ENCODE measurements around the gene SH3GL2.

The SH3GL2 gene

GRCh38 chr9:17793713-17794622, 215.1 kb downstream of the SH3GL2 start:
- no peak overlapping the region for H3K4me3 ChIP-seq (ENCODE audit: low read depth, low read length)
- no peak for DNase-seq (ENCODE audit: low read depth)
- TF ChIP-seq, protein P1, sequence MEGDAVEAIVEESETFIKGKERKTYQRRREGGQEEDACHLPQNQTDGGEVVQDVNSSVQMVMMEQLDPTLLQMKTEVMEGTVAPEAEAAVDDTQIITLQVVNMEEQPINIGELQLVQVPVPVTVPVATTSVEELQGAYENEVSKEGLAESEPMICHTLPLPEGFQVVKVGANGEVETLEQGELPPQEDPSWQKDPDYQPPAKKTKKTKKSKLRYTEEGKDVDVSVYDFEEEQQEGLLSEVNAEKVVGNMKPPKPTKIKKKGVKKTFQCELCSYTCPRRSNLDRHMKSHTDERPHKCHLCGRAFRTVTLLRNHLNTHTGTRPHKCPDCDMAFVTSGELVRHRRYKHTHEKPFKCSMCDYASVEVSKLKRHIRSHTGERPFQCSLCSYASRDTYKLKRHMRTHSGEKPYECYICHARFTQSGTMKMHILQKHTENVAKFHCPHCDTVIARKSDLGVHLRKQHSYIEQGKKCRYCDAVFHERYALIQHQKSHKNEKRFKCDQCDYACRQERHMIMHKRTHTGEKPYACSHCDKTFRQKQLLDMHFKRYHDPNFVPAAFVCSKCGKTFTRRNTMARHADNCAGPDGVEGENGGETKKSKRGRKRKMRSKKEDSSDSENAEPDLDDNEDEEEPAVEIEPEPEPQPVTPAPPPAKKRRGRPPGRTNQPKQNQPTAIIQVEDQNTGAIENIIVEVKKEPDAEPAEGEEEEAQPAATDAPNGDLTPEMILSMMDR (IDR thresholded peaks at IDR 0.05; ENCODE audit: low read depth, low read length, missing control alignments) = peak; percentile 32

DNA sequence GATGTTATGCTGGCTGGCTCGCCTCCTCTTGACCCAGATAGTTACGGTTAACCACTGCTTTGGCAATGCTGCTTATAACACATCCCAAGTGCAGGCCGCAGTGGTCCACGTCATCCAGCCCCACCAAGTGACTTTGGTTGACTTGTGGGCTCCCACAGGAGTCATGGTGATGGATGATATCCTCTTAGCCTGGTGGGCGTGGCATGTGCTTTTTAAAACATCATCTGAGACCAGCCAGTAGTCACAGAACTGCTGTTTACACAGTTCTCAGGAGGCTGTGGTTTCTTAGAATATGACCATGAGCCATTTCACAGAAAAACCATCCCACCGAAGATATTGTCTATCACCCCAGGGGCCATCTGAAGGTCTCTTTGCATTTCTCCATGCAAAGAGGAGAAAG, 216.9 kb downstream of the SH3GL2 start:
- TF ChIP-seq, protein P1 (IDR thresholded peaks at IDR 0.05; ENCODE audit: low read depth, low read length, missing control alignments) = no peak
- H3K4me3 ChIP-seq (ENCODE audit: low read depth, low read length) = no peak overlapping the region
- DNase-seq (ENCODE audit: low read depth) = no peak

GRCh38 chr9:17799369-17799768, 220.5 kb downstream of the SH3GL2 start:
- DNase-seq (ENCODE audit: low read depth) = no peak
- TF ChIP-seq, protein P1 (IDR thresholded peaks at IDR 0.05; ENCODE audit: low read depth, low read length, missing control alignments) = no peak
- no peak overlapping the region for H3K4me3 ChIP-seq (ENCODE audit: low read depth, low read length)

DNA sequence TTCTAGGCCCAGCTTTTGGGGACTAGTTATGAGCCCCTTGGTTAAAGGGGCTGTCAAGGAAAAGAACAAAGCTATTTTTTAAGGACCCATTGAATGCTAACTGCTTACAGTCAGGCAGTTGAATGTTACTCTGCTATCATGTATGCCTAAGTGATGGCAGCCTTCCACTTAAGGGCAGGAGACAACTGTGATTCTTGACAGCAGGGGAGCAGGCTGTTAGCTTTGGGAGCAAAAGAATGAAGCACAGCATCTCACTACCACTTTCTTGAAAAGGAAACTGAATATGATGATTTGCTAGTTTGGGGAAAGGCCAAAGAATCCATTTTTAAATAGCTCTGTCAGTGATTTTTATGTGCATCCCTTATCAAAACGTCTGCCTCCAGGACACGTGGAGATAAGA, 221.6 kb downstream of the SH3GL2 start:
- TF ChIP-seq, protein P1 (IDR thresholded peaks at IDR 0.05; ENCODE audit: low read depth, low read length, missing control alignments) = no peak
- H3K4me3 ChIP-seq (ENCODE audit: low read depth, low read length) = no peak overlapping the region
- no peak for DNase-seq (ENCODE audit: low read depth)

GRCh38 chr9:17802249-17802857, 223.5 kb downstream of the SH3GL2 start:
- no peak overlapping the region for H3K4me3 ChIP-seq (ENCODE audit: low read depth, low read length)
- no peak for DNase-seq (ENCODE audit: low read depth)
- TF ChIP-seq, protein P1 (IDR thresholded peaks at IDR 0.05; ENCODE audit: low read depth, low read length, missing control alignments) = peak; percentile 35

DNA sequence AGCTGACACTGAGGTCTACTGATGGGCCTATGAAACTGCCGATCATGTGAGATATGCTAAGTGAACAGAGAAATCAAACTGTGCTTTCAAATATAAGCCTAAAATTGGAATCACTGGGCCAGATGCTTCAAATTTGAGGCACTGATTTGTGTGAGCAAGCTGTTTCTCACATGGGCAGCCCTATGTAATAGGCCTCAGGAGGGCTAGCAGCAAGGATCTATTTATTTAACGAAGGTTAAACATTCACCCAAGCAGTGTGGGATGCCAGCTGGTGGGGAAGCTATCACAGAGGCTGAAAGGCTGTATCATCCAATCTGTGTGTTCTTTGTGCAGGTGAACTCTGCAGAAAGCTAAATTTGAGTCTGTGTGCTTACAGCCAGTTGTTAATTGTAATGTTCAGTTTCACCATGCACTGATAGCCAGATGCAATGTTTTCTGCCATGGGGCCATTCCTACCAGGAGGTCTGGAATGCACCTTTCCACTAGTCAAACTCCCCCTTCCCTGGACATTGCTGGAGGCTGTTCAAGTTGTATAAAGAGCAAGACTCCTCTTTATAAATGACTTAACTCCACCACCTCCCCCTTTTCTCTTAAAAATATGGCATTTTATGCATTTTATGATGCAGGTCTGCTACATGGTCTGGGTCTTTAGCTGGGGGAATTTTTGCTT, 228.9 kb downstream of the SH3GL2 start:
- TF ChIP-seq, protein P1 (IDR thresholded peaks at IDR 0.05; ENCODE audit: low read depth, low read length, missing control alignments) = no peak
- no peak overlapping the region for H3K4me3 ChIP-seq (ENCODE audit: low read depth, low read length)
- no peak for DNase-seq (ENCODE audit: low read depth)
